ENCODE data around the gene NR2F1. TPM values are rescaled to one million over a fixed set of nuclear protein-coding genes. Genes with fewer than 3 reads are reported as not detected.

The NR2F1 gene
- total RNA-seq, 1 donor from 2014 or later = 55.4 TPM

GRCh38 chr5:93577854-93578812, 4.9 kb upstream of the NR2F1 start:
- DNase-seq (ENCODE audit: extremely low read depth, low read depth, low spot score) = no peak

DNA sequence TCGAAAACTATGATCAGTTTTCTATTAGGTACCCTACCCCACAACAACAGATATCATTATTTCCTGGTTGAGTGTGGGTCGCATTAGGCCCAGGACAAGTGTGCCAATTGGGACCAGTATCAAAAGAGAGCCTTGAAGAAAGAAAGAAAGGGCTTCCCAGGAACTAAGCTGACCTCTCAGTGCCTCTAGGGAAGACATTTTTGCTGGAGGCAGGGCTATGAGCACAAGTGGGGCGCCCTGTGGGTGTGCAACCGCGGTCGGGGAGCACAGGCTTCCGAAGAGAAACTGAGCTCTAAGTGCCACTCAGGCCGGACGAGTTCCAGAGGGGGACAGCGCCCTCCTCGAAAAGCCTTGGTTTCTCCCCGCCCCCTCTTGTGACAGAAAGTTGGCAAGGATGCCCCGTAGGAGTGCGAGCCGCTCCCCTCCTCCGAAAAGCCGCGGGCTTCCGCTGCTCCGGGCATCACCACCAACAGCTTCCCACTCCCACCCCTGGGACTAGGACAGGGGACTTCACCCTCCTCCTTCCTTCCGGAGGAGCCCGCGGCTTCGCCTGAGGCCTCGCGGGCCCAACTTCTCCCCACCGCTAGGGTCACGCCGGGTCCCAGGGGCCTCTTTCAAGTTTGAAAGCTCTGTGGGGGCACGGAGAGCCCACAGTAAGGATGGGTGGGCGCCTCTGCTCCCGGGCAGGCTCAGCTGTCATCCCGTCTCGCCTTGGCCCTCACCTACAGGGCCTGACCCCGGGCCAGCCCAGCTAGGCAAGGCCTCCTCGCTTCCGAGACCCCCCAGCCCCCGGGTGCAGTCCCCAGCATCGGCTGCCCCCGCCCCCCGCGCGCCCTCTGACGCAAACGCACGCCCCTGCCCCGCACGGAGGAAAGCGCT, 4.0 kb upstream of the NR2F1 start:
- DNase-seq (ENCODE audit: extremely low read depth, low read depth, low spot score) = no peak

DNA sequence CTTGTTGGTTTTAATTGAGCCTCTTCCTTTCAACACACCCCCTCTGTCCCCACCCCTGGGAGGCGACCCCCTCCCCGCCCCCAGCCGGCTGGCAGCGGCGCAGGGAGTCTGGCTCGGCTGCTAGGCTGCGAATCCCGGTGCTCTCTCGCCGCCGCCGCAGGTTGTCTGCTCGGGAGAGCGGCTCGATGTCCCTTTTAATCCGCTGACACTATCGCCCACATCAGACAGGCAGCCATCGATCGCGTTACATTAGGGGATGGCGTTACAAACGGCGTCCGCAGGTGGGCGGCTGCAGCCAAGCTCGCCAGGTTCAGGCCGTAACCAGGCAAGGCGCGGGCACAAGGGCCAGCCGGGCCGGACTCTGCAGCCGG, 3.3 kb upstream of the NR2F1 start:
- DNase-seq (ENCODE audit: extremely low read depth, low read depth, low spot score) = no peak

DNA sequence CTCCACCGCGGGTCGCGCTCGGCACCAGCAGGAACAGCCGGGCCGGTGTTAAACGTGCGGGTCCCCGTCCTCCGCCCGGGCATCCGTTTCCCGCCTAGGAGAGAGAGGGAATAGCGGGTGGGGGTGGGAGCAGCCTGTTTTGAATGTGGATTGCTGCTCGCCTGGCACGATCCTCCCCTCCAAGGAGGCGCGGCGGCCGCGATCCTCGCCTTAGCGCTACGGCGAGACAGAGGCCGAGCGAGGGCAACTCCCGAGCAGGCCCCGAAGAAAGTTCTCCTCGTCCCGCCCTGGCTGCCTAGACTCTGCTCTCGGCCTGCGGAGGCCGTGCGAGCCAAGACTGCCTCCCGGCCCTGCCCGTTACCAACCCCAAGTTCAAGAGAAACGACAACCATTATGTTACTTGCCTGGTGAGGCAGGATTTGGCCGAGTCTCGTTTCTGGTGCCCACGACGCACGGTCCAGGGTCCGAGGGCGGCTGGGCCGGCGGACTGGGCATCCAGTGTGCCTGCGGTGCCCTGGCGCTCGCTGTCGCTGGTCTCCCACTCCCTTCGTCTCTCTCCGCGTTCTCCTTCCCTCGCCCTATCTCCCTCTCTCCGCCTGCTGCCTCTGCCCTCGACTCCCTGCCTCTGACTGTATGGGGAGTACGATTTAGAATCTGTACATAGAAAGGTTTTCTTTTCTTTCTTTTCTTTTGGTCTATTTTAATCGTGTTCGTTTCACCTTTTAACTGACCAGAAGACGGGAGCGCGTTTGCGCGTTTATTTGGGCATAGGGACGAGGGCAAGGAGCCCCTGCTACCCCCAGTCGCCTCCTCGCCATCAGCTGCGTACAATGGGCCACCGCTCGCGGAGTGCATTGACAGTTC, 2.7 kb upstream of the NR2F1 start:
- no peak for DNase-seq (ENCODE audit: extremely low read depth, low read depth, low spot score)

DNA sequence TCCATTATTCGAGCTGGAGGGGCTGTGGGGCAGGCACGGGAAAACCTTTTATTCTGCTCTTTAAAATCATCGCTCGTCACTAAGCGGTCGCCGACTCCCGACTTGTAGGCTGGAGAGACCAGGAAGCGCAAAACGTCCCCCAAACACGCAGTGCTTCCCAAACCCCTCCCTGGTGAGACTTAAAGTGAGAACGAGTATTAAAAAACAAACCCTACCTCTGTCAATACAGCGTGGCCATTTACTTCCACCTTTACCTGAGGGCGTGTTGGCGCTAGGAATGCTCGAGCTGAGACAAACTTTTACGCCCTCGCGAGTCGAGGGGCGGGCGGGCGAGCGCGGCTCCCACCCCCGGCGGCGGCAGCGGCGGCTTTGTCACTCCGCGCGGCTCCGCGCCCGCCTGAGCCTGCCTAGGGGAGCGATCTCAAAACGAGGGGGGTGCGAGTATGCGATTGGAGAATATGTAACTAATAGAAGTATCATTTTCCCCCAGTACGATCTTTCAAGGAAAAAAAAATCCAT, 2.0 kb upstream of the NR2F1 start, which contains the start of gene NR2F1-AS1:
Gene NR2F1-AS1, minus strand, starts transcription at position 293 of the 519 bp plus-strand sequence.
- no peak for DNase-seq (ENCODE audit: extremely low read depth, low read depth, low spot score)

DNA sequence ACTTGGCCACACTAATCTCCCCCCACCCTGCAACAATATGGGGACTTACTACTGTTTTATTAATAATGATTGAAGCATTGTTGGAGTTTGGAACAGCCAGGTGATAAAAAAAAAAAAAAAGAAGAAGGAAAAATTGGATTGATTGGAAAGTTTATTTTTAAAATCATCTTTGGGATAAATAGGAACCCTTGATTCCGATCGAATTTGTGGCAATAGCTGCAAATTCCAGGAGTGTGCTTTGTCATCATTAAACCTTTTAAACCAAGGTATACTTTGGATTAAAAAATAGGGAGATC, 907 bp upstream of the NR2F1 start:
- no peak for DNase-seq (ENCODE audit: extremely low read depth, low read depth, low spot score)

- DNase-seq (ENCODE audit: extremely low read depth, low read depth, low spot score) = no peak
Measured at GRCh38 chr5:93583439-93583767, 381 bp downstream of the NR2F1 start.

DNA sequence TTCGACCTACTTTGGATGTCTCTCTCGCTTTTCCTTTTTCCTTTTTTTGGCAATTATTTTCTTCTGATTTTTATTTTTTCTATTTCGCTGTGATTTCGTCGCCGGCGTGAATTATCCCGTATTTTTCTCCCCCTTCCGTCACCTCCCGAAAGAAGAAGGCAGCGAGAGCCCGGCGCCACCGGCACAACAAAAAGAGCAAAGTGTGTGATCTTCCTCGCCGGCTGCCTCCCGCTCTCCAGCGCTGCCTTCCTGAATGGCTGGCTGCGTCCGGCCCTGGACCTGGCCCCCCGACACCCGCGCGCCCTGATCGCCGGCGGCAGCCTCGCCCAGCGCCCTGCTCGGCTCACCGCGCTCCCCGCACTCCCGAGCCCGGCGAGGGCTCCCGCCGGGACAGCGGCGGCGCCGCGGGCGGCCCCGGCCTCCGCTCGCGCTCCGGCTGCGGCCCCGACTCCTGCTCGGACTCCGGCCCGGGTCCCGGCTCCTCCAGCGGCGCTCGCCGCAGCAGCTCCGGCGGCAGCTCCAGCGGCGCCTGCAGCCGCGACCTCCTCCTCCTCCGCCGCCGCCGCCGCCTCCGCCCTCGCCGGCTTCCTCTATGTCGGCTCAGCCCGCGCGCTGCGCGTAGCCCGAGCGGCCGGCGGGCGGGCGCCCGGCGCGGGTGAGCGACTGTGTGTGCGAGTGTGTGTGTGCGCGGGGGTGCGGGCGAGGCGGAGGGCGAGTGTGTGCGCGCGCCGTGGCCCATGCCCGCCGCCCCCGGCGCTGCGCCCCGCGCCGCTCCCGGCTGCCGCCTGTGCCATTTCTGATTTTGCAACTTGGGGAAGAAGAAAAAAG, 960 bp downstream of the NR2F1 start:
- no peak for DNase-seq (ENCODE audit: extremely low read depth, low read depth, low spot score)

GRCh38 chr5:93584596-93585040, 1.6 kb downstream of the NR2F1 start:
- DNase-seq (ENCODE audit: extremely low read depth, low read depth, low spot score) = no peak

GRCh38 chr5:93585041-93585766, 2.2 kb downstream of the NR2F1 start:
- DNase-seq (ENCODE audit: extremely low read depth, low read depth, low spot score) = no peak

- DNase-seq (ENCODE audit: extremely low read depth, low read depth, low spot score) = no peak
Measured at GRCh38 chr5:93585767-93586385, 2.9 kb downstream of the NR2F1 start.

DNA sequence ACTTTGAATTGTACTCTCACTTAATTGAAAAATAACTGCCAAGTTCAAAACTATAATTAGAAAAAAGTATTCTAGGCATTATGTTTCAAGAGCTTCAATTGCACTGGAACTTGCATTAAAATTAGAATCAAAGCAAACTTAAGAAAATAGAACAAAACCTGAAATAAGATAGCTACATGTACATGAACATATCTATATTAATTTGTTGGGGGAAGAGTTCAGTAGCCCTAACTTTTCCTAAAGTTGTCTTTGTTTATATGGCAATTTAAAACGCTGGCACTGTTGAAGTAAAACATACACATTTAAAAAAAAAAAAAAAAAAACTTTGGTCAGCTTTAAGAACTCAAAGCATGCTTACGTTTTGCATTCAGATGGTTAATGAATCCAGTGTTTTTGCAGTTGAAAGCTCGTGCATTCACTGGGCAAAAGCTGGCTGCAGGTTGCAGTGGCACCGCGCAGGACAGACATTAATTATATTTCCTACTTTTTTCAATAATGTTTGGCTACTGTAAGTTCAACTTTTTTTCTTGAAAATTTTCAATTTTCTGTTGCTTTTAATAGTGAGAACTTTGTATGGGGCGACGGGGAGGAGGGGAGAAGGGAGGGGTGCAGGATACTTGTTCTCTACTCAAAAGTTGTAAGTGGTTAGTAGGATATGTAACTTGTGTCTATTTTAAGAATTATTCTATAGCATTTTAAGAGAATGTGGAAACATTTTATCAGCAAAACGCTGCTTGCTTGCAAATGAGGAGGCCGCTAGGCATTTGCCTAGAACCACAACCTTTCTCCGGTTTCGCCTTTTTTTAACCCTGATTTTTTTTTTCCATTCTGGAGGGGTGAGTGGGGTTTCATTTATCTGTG, 3.9 kb downstream of the NR2F1 start:
- no peak for DNase-seq (ENCODE audit: extremely low read depth, low read depth, low spot score)

GRCh38 chr5:93587597-93588351, 4.8 kb downstream of the NR2F1 start:
- DNase-seq (ENCODE audit: extremely low read depth, low read depth, low spot score) = no peak

DNA sequence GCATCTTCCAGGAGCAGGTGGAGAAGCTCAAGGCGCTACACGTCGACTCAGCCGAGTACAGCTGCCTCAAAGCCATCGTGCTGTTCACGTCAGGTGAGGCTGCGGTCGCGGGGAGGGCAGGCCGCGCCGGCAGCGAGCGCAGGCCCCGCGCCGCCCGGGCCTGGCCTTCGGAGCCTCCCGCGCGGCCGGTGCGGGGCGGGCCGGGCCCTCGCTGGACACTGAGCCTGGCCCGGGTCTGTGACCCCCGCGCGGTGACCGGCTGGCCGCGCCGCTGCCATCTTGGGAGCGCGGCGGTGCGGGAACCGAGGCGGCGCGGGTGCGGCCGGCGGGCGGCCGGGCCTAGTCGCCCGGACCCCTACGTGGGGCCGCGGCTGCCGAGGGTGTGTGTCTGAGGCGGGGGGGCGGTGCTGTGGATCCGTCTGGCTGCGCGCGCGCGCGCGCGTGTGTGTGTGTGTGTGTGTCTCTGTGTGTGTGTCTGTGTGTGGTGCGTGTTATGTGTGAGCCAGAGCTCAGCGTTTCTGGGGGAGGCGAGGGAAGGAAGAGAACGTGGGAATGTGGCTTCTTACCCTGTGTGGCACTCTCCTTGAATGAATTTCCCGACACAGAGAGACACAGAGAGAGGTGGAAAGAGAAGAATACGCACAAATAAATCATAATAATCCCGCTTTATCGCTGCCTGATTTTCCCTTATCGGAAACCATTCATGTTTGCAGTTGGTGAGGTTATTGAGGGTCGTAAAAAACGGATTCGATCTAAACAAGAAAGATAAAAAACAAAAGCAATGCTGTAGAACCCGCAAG, 5.5 kb downstream of the NR2F1 start:
- no peak for DNase-seq (ENCODE audit: extremely low read depth, low read depth, low spot score)

- no peak for DNase-seq (ENCODE audit: extremely low read depth, low read depth, low spot score)
Measured at GRCh38 chr5:93589152-93589828, 6.3 kb downstream of the NR2F1 start.

GRCh38 chr5:93589829-93590215, 6.8 kb downstream of the NR2F1 start:
- no peak for DNase-seq (ENCODE audit: extremely low read depth, low read depth, low spot score)

Measured in glomerular endothelial cell (primary cell).